Suprapubic skin (tissue), 3 donors: ENCODE results near the gene LARP1B.

Experiments
- POLR2A ChIP-seq, 2 donors: fragments of 450-650 bp; IDR thresholded peaks; one replicate each; pipeline ENCODE4 v1.6.1; 2017; ENCODE audit warnings: antibody characterized with exemption in 2 of 2, mild to moderate bottlenecking in 2 of 2, moderate library complexity in 2 of 2
- TF ChIP-seq, protein P1 (sequence below), 2 donors: fragments of 200-600 bp in 1 of 2; fragments of 450-650 bp in 1 of 2; sonication (generic) in 1 of 2; IDR thresholded peaks; one replicate each; pipeline ENCODE4 v1.5.1; 2016 to 2019; ENCODE audit warnings: antibody characterized with exemption in 2 of 2, mild to moderate bottlenecking in 1 of 2, moderate library complexity in 1 of 2

DNA sequence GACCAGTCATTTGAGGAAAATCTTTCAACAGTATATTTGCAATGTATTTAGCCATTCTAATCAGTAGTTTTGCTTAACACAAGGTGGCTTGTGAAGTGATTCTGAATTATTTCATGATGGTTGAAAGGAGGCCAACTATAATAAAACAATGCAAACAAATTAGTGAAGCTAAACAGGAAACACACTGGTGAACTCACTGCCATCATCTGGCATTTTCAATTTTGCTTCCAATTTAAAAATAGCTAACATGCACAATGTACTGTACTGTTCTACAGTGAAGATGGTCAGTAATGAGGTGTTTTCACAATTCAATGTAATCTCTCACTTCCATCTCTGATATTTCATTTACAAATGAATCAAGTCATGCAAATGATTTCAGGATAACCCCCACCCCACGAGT lies 195.4 kb downstream of the LARP1B start:
- TF ChIP-seq, protein P1, sequence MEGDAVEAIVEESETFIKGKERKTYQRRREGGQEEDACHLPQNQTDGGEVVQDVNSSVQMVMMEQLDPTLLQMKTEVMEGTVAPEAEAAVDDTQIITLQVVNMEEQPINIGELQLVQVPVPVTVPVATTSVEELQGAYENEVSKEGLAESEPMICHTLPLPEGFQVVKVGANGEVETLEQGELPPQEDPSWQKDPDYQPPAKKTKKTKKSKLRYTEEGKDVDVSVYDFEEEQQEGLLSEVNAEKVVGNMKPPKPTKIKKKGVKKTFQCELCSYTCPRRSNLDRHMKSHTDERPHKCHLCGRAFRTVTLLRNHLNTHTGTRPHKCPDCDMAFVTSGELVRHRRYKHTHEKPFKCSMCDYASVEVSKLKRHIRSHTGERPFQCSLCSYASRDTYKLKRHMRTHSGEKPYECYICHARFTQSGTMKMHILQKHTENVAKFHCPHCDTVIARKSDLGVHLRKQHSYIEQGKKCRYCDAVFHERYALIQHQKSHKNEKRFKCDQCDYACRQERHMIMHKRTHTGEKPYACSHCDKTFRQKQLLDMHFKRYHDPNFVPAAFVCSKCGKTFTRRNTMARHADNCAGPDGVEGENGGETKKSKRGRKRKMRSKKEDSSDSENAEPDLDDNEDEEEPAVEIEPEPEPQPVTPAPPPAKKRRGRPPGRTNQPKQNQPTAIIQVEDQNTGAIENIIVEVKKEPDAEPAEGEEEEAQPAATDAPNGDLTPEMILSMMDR (IDR thresholded peaks at IDR 0.05) = no peak
- no peak for TF ChIP-seq POLR2A (IDR thresholded peaks at IDR 0.05)
